AG09309 (cell line): ENCODE data around the gene C19orf12.

Experiments
- DNase-seq: peaks from one replicate; pipeline ENCODE4 v3.0.0-alpha.2; 2010; ENCODE audit warnings: low read depth
- H3K4me3 ChIP-seq: 2 replicates; pipeline ENCODE4 v1.5.1; 2011; ENCODE audit warnings: mild to moderate bottlenecking, low read depth, low read length, moderate library complexity; ENCODE audit not compliant: control insufficient read depth
- TF ChIP-seq, protein P1 (sequence below): IDR thresholded peaks from 2 replicates; pipeline ENCODE4 v1.5.1; 2011; ENCODE audit warnings: mild to moderate bottlenecking, low read depth, low read length, inconsistent platforms; ENCODE audit not compliant: insufficient read depth, control insufficient read depth; ENCODE audit errors: missing control alignments

The C19orf12 gene

DNA sequence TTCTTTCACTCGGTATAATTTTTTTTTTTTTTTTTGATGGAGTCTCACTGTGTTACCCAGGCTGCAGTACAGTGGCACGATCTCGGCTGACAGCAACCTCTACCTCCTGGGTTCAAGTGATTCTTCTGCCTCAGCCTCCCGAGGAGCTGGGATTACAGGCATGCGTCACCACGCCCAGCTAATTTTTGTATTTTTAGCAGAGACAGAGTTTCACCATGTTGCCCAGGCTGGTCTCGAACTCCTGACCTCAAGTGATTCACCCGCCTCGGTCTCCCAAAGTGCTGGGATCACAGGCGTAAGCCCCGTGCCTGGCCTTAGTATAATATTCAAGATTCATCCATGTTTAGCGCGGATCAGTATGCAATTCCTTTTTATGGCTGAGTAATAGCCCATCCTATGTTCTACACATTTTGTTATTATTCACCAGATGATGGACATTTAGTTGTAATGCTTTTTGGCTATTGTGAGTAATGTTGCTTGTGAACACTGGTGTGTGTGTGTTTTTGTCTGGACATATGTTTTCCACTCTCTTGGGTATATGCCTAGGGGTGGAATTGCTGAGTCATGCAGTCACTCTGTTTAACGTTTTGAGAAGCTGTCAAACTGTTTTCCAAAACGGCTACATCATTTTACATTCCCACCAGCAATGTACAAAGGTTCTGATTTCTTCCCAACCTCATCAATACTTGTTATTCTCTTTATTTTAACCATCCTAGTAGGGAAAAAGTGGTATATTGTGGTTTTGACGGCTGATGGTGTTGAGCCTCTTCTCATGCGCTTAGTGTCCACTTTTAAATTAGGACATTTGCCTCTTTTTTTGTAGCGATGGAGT is 26.9 kb downstream of the C19orf12 start:
- H3K4me3 ChIP-seq = no peak overlapping the region
- TF ChIP-seq, protein P1, sequence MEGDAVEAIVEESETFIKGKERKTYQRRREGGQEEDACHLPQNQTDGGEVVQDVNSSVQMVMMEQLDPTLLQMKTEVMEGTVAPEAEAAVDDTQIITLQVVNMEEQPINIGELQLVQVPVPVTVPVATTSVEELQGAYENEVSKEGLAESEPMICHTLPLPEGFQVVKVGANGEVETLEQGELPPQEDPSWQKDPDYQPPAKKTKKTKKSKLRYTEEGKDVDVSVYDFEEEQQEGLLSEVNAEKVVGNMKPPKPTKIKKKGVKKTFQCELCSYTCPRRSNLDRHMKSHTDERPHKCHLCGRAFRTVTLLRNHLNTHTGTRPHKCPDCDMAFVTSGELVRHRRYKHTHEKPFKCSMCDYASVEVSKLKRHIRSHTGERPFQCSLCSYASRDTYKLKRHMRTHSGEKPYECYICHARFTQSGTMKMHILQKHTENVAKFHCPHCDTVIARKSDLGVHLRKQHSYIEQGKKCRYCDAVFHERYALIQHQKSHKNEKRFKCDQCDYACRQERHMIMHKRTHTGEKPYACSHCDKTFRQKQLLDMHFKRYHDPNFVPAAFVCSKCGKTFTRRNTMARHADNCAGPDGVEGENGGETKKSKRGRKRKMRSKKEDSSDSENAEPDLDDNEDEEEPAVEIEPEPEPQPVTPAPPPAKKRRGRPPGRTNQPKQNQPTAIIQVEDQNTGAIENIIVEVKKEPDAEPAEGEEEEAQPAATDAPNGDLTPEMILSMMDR = no peak
- peak; percentile 66 for DNase-seq

DNA sequence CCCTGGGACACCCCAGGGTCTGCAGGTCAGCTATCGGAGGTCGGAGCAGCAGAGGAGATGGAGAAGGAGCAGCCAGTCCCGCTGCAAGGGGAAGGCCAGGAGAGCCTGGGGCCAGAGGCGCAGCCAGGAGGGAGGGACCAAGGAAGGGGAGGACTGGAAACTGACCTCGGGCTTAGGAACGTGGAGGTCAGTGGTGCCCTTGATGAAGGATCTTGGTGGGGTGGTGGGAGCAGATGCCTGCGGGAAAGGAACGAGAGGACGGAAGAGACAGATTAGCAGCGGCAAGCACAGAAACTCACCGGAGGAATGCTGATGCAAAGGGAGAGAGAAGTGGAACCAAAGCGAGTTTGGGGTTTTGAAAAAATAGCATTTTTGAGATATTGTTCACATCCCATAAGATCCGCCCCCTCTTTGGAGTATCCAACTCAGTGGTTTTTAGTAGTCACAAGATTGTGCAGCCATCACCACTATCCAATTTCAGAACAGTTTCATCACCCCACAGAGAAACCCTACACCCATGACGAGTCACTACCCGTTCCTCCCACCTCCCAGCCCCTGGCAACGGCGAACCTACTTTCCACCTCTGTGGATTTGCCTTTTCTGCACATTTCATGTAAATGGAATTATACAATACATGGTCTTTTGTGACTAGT is 27.7 kb downstream of the C19orf12 start:
- TF ChIP-seq, protein P1 = no peak
- DNase-seq = peak; percentile 97
- H3K4me3 ChIP-seq = peak overlapping the region; percentile 46

DNA sequence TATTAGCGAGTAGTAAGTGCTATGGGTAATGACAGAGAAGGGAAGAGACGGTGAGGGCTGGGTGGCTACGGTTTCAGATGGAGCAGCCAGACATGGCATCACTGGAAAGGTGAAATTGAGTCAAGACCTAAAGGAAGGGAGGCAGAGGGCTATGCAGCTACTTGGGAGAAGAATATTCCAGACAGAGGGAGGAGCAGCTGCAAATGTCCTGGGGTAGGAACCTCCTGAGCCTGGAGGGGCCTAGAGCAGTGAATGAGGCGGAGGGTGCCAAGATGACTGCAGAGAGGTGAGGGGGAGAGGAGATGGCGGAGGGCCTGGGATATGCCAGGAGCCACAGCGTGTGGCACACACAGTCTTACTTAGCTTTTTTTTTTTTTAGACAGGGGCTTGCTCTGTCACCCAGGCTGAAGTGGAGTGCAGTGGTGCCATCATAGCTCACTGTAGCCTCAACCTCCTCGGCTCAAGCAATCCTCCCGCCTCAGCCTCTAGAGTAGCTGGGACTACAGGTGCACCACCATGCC is 28.7 kb downstream of the C19orf12 start:
- DNase-seq = no peak
- TF ChIP-seq, protein P1 = no peak
- H3K4me3 ChIP-seq = no peak overlapping the region; the same call in 1 of the 2 replicates

DNA sequence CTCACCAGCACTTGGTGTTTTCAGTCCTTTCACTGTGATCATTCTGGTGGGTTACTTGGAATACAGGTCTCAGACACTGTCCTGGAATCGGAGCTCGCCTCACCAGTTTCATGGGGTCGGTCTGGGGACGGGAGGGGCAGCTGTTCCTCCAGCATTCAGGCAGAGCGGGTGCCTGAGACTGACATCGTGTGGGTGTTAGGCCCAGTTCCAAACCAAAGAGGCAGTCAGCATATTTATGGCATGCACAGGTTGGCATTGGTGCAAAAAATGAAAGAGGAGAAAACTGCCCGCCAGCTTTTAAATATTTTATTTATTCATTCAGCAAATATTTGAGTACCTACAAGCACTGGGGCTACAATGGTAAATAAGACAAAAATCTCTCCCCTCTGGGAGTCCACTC is 29.7 kb downstream of the C19orf12 start:
- TF ChIP-seq, protein P1 = no peak
- DNase-seq = no peak
- no peak overlapping the region for H3K4me3 ChIP-seq

DNA sequence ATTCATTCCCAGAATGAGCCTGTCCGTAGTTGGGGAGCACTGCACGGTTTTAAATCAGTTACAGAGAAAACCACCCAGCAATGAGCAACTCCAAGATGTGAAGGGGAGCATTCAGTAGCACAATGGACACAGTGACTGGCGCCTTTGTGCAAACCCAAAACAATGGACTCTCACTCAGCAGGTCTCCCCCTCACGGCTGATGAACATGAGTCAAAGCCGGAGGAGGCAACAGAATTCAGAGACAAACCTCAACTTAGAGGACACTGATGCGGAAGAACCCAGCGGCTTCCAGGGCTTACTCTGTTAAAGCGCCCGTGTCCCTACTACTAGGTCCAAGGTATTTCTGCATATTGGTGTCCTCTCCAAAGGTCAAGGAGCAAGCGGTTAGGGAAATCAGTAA is 32.1 kb downstream of the C19orf12 start:
- no peak for DNase-seq

DNA sequence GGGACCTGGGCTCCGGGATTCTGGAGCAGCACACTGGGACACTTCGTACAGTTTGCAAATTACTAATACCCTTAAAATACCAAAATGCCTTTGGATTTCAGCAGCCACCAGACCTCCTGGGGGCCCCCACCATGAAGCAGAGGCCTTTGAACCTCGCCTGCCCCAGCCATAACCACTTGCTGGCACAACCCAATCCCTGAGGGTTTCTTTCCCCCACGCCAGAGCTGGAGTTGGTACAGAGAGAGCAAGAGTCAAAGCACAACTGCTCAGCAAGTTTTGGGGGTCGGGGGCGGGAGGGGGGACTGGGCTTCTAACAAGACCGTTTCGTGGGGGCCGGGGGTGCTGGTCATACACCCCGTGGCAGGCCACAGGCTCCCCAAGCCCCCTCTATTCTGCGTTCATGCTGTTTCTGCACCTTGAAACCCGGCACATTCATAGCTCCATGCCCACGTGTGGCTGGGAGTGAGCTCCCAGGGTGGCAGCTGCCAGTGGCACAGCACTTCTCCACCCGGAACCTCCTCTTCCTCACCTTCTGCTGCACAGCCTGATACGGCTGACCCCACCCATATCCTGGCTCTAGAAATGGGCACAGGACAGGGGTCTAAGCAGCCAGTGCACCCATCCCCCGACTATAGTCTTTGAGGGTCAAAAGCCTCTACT is 32.7 kb downstream of the C19orf12 start:
- H3K4me3 ChIP-seq = no peak overlapping the region
- no peak for DNase-seq
- TF ChIP-seq, protein P1 = no peak

More for the DNA sequence above, 32.1 kb downstream of the C19orf12 start:
- TF ChIP-seq, protein P1 = no peak
- no peak overlapping the region for H3K4me3 ChIP-seq
